GM18505 (cell line): ENCODE data around the gene MPL.

Source experiments
- ATAC-seq: cut with Tn5 transposase; IDR thresholded peaks from one replicate; pipeline ENCODE4 v1.9.1; 2021; ENCODE audit not compliant: unreplicated experiment
- POLR2A ChIP-seq: IDR thresholded peaks from 4 replicates; pipeline ENCODE4 v1.6.1; 2011; ENCODE audit warnings: borderline replicate concordance; ENCODE audit not compliant: insufficient read depth, insufficient read length; ENCODE audit errors: extremely low read depth

Gene MPL

DNA sequence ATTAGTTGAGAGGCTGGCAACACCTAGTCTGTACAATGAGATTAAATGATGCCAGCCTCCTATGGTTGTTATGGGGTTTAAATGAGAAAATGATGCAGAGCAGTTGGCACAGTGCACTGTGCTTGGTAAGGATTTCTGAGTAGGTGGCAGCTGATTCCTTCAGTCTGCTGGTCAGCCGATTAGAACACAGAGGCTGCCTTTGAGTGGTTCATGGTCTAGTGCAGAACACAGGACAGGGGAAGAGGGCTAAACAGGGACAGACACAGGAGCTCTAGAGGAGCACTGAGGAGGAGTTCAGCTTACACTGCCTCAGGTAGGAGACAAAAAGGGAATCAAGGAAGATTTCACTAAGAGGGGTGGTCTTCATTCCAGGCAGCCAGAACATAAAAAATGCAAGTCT is 35.4 kb upstream of the MPL start:
- no peak for ATAC-seq
- TF ChIP-seq POLR2A = no peak

DNA sequence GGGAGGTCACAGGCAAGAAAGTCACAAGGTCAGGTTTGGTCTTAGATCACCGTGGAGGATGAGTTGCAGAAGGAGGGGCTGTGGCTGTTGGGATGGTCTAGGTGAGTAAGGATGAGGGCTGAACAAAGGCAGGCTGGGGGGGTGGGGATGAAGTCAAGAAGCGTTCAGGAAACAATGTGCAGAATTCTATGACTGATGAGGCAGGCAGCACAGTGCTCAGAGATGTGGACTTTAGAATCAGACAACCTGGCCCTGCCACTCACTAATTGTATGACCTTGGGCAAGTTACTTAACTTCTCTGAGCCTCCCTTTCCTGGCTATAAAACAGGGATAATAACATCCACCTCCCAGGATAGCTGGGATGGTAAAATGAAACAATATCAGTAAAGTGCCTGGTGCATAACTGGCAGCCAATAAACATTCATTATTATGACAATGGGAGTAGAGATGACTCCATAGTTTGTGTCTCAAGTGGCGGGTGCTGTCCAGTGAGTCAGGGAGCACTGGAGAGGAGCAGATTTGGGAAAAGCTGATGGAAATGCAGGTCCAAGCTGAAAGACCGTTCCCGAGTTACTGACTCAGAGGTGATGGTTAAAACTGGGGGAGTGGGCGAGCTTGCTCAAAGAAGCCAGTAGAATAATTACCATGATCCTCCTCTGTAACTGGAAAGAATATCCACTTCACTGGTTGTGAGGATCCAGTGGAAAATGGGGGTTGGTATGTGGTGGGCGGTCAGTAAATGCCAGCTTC is 34.7 kb upstream of the MPL start:
- no peak for TF ChIP-seq POLR2A
- no peak for ATAC-seq

DNA sequence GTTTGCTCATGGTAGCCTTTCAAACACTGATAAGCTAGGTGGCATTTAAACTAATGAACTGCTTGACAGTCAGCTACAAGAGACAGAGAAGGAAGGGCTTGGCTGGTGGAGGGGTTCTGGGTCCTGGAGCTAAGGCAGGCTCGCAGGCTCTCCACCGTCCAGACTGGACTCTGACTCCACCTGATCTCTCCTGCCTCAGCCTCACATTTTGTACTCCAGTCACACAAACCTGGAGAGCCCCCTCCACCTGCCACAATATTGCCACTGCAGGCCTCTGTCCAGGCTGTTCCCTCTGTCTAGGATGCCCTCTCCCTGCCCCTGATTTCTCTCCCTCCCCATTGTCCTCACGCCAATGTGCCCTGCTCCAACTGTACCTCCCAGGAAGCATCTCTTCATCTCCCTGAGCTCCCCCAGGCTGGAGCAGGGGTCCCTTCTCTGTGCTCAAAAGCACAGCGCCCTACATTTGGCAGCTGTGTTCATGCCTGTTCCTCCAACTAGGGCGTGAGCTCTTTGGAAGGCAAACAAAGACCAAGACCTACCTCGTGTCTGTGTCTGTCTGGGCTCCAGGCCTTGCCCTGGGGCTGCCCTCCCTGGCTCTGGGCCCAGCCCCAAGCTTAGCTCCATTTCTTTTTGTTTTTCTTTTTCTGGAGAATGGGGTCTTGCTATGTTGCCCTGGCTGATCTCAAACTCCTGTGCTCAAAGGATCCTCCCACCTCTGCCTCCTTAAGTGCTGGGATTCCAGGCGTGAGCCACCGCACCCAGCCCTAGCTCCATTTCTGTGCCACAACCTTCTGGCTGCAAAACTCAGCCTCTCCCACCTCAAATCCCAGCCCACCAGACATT is 33.9 kb upstream of the MPL start:
- no peak for ATAC-seq

DNA sequence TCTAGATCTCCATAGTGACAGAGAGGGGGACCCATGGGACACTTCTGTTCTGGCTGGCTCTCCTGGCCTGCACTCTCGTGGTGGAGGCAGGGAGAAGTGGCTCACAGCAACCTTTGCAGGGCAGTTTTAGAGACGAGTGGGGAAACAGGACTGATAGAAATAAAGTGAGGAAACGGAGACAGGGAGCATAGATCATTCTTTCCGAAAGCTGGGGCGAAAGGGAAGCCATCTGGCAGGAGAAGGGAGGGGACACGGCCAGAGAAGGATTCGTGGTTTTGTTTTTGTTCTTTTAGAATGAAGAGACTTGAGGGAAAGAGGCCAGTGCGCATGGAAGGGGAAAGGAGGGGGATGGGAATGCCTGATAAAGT is 33.3 kb upstream of the MPL start:
- no peak for TF ChIP-seq POLR2A
- ATAC-seq = no peak

More for the DNA sequence above, 33.9 kb upstream of the MPL start:
- TF ChIP-seq POLR2A = no peak

DNA sequence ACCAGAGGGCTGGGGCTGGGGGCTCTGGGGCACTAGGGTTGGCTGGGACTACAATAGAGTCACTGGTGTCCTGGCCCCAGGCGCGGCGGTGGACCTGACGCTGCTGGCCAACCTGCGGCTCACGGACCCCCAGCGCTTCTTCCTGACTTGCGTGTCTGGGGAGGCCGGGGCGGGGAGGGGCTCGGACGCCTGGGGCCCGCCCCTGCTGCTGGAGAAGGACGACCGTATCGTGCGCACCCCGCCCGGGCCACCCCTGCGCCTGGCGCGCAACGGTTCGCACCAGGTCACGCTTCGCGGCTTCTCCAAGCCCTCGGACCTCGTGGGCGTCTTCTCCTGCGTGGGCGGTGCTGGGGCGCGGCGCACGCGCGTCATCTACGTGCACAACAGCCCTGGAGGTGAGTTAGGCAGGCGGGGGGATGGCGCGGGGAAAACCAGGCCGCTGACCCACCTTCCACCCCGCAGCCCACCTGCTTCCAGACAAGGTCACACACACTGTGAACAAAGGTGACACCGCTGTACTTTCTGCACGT is 32.8 kb upstream of the MPL start:
- TF ChIP-seq POLR2A = no peak
- ATAC-seq = no peak

DNA sequence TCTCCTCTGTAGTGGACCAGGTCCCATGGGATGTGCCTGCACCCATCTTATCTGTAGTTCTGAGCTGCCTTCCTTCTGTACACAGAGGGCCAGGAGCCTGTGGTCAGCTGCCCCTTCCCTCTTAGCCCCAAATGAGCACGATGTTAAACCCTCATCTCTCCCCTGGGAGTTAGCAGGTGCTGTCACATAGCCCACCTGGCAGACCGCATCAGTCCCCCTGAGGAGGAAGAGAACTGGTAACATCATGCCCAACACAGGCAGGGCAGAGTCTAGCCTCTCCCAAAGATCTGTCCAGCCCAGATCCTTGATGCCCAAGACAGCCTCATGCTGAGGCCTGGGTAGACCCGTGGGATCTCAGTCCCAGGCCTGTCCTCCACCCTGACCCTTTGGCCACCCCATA is 32.2 kb upstream of the MPL start:
- ATAC-seq = no peak
- TF ChIP-seq POLR2A = no peak

DNA sequence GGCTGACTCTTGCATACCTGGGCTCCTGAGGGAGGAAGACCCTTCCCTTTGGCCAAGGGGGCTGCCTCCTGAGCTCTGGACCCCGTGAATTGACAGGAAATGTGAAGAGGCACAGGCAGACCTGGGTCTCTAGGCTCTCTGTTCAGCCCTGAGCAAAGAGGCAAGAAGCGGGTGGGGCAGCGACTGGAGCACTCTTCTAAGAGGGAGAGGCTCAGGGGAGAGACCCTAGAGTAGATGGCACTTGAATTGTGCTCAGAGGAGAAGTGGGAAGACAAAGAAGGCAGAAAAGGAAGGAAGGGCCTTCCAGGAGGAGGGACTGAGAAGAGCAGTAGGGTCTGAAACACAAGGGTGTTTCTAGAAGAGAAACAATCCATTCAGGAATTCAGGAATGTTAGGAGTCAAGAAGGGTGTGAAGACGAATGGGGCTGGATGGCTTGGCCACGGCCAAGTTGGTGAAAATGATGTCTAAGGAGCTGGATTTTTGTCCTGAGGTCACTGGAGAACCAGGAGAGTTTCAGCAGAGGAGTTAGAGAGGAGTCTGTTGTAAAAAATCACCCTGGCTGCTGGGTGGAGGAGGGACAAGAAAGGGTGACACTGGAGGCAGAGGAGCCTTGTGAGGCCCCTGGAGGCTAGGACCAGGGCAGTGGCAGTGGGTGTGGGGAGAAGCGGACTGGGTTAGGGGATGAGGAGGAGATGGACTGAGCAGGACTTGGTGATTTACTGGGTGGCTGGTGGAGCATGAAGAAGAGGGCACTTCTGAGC is 31.5 kb upstream of the MPL start:
- TF ChIP-seq POLR2A = no peak
- no peak for ATAC-seq

DNA sequence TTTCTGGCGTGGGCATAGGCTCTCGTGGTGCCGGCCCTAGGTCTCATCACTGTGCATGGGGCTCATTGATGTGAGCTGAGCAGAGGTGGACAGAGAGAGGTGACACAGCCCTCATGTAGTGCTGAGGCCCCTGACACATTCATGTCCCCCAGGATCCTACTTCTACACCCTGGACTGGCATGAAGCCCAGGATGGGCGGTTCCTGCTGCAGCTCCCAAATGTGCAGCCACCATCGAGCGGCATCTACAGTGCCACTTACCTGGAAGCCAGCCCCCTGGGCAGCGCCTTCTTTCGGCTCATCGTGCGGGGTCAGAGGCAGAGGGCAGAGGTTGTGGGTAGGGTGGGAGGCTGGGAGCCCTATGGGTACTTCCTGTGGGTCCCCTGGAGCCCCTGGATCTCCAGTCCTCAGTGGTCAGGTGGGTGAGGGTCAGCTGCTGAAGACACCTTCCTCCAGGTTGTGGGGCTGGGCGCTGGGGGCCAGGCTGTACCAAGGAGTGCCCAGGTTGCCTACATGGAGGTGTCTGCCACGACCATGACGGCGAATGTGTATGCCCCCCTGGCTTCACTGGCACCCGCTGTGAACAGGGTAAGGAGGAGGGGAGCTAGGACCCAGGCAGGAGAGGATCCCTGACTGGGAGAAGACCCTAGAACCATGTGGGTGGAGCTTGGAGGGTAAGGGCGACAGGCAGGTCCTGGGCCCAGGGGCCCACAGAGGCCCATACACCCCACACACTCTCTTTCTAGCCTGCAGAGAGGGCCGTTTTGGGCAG is 30.7 kb upstream of the MPL start:
- TF ChIP-seq POLR2A = no peak
- ATAC-seq = no peak

DNA sequence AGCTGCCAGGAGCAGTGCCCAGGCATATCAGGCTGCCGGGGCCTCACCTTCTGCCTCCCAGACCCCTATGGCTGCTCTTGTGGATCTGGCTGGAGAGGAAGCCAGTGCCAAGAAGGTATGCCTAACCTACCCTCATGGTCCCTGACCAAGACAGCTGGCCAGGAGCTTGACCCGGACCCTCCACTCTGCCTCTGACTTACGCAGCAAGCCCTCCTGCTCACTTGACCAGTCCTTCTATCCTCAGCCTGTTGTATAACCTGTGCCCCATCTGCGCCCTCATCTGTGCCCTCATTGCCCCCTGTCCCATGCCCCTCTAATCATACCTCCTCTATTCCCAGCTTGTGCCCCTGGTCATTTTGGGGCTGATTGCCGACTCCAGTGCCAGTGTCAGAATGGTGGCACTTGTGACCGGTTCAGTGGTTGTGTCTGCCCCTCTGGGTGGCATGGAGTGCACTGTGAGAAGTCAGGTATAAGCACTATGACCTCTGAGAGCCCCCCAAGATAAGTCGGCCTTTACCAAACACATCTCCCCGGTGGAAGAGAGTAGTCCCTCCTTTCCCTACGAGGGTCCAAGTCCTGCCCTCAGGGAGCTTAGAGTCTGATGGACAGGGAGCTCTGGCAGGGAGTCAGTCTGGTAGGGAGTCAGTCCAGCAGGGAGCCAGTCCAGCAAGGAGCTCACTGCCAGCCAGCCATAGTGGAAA is 30.0 kb upstream of the MPL start:
- no peak for TF ChIP-seq POLR2A
- no peak for ATAC-seq

DNA sequence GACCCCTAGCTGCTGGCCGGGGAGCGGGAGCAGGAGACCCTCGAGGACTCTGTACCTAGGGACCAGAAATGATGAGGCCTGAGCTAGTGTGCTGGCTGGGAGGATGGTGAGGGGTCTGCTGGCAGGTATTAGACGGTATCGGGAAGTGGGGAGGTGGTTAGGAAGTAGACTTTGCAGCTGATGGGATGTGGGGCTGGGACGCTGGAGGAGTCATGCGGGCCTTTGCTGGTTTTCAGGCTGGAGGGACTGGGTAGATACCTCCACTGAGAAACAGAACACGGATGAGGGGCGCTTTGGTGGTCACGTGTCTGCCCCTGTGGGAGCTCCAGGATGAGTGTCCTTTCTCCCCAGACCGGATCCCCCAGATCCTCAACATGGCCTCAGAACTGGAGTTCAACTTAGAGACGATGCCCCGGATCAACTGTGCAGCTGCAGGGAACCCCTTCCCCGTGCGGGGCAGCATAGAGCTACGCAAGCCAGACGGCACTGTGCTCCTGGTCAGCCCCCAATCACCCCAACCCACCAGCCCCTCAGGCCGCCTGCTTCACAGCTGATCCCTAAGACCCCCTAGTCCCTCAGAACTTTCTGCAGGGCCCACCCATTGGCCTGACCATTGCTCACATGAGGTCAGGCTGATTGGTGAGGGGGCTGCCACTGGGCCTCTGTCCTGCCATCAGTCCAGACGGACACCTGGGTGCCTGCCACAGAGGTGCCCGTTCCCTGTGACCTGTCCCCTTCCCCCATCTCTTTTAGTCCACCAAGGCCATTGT is 28.8 kb upstream of the MPL start:
- no peak for ATAC-seq

DNA sequence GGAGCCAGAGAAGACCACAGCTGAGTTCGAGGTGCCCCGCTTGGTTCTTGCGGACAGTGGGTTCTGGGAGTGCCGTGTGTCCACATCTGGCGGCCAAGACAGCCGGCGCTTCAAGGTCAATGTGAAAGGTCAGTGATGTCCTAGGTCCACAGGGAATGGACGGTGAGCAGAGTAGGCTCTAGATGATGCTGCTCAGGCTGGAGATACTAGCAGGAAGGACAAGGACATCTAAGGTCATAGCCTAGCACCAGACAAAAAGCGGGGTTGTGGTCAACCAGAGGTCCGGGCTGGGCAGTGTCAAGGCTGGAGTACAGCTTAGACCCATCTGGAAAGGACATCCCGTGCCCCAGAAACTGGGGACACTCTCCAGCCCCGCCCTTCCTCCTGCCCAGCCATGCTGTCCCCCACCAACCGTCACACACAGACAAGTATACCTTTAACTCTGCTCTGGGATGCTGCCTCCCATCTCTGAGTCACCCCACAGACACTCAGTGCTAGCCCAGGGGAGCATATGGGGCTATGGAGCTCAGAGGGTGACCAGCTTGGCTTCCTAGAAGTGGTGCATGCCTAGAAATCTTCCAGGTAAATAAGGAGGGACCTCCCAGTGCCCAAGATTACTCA is 28.1 kb upstream of the MPL start:
- no peak for TF ChIP-seq POLR2A
- ATAC-seq = no peak

More for the DNA sequence above, 28.8 kb upstream of the MPL start:
- TF ChIP-seq POLR2A = no peak
